ENCODE data around the gene TIPARP. TPM values are rescaled to one million over a fixed set of nuclear protein-coding genes. Genes with fewer than 3 reads are reported as not detected.

The TIPARP gene
- total RNA-seq, 1 experiment from 2014 or later: 35.0 TPM

- intact Hi-C loops (cut with micrococcal nuclease; ENCODE audit: unreplicated experiment): no loop called here
- TF ChIP-seq CTCF (conservative IDR thresholded peaks at IDR 0.05) (no peak), EZH2 (IDR thresholded peaks at IDR 0.05; ENCODE audit: low read depth) (no peak)
- Histone ChIP-seq H3K9me3 (ENCODE audit: insufficient read depth, low read depth) (no peaks in the 10 kb centered on the region), H3K79me2 (ENCODE audit: low read depth) (peaks cover 42% of the 10 kb centered on the region), H3K4me1 (replicated peaks; ENCODE audit: insufficient read depth) (no peaks in the 10 kb centered on the region), H3K27ac (0 out of 2 replicates have a peak overlapping the region, but pooled peaks have one; percentile 3), H3K4me2 (no peak overlapping the region), H3K4me3 (no peak overlapping the region), H3K36me3 (ENCODE audit: low read depth) (peaks cover 83% of the 10 kb centered on the region), H3K9me2 (ENCODE audit: insufficient read depth) (no peaks in the 10 kb centered on the region), H4K20me1 (ENCODE audit: insufficient read depth) (peaks cover 12% of the 10 kb centered on the region; the same call in 1 of the 2 replicates), H3K27me3 (ENCODE audit: insufficient read depth, low read depth) (no peaks in the 10 kb centered on the region), H3F3A (ENCODE audit: insufficient read depth, low read depth) (peaks cover 48% of the 10 kb centered on the region), H2AFZ (no peak overlapping the region)
- BruUV-seq (replicated peaks): no TSS peak
- ChIA-PET POLR2A (ENCODE audit: unreplicated experiment) (interaction anchor here (0.7 kb wide), 1 partner anchor 23 kb away, joined by 3 read pairs; no protein-coding TSS in a partner anchor), CTCF (no interaction called here)
- DNase-seq: no peak
These were observed 28.0 kb downstream of the TIPARP start for GRCh38 chr3:156702367-156702766.

- peaks cover 73% of the 10 kb centered on the region for H3K36me3 ChIP-seq (ENCODE audit: low read depth)
- H3K27ac ChIP-seq: no peak overlapping the region
- peaks cover 12% of the 10 kb centered on the region; the same call in 1 of the 2 replicates for H4K20me1 ChIP-seq (ENCODE audit: insufficient read depth)
- no peaks in the 10 kb centered on the region for H3K27me3 ChIP-seq (ENCODE audit: insufficient read depth, low read depth)
- H3K4me2 ChIP-seq: no peak overlapping the region
- H2AFZ ChIP-seq: no peak overlapping the region
- no peaks in the 10 kb centered on the region for H3K9me2 ChIP-seq (ENCODE audit: insufficient read depth)
- DNase-seq: no peak
- H3K9me3 ChIP-seq (ENCODE audit: insufficient read depth, low read depth): no peaks in the 10 kb centered on the region
- H3K79me2 ChIP-seq (ENCODE audit: low read depth): peaks cover 20% of the 10 kb centered on the region
- no TSS peak for BruUV-seq (replicated peaks)
- H3F3A ChIP-seq (ENCODE audit: insufficient read depth, low read depth): peaks cover 50% of the 10 kb centered on the region
- CTCF ChIA-PET: no interaction called here
- no peaks in the 10 kb centered on the region for H3K4me1 ChIP-seq (replicated peaks; ENCODE audit: insufficient read depth)
- POLR2A ChIA-PET (ENCODE audit: unreplicated experiment): interaction anchor here (0.9 kb wide), 1 partner anchor 826 kb away, joined by 6 read pairs; no protein-coding TSS in a partner anchor
- H3K4me3 ChIP-seq: no peak overlapping the region
- intact Hi-C loops (cut with micrococcal nuclease; ENCODE audit: unreplicated experiment): no loop called here
- TF ChIP-seq CTCF (conservative IDR thresholded peaks at IDR 0.05) (no peak), EZH2 (IDR thresholded peaks at IDR 0.05; ENCODE audit: low read depth) (no peak)
These were observed 30.1 kb downstream of the TIPARP start for GRCh38 chr3:156704370-156705036.

GRCh38 chr3:156705761-156706616 lies 31.6 kb downstream of the TIPARP start:
- H3K27me3 ChIP-seq (ENCODE audit: insufficient read depth, low read depth): no peaks in the 10 kb centered on the region
- H3K9me3 ChIP-seq (ENCODE audit: insufficient read depth, low read depth): no peaks in the 10 kb centered on the region
- H3F3A ChIP-seq (ENCODE audit: insufficient read depth, low read depth): peaks cover 52% of the 10 kb centered on the region; the same call in 1 of the 2 replicates
- H3K4me3 ChIP-seq: no peak overlapping the region
- DNase-seq: peak in 1 of 2 experiments; percentile 52
- BruUV-seq (replicated peaks): TSS peak; percentile 1
- peaks cover 66% of the 10 kb centered on the region for H3K36me3 ChIP-seq (ENCODE audit: low read depth)
- intact Hi-C loops (cut with micrococcal nuclease; ENCODE audit: unreplicated experiment): no loop called here
- H4K20me1 ChIP-seq (ENCODE audit: insufficient read depth): peaks cover 12% of the 10 kb centered on the region; the same call in 1 of the 2 replicates
- H3K9me2 ChIP-seq (ENCODE audit: insufficient read depth): no peaks in the 10 kb centered on the region
- no peaks in the 10 kb centered on the region for H3K4me1 ChIP-seq (replicated peaks; ENCODE audit: insufficient read depth)
- no peak overlapping the region for H2AFZ ChIP-seq
- H3K27ac ChIP-seq: peak overlapping the region; percentile 26; the same call in 1 of the 2 replicates
- peaks cover 8% of the 10 kb centered on the region; the same call in 1 of the 2 replicates for H3K79me2 ChIP-seq (ENCODE audit: low read depth)
- H3K4me2 ChIP-seq: no peak overlapping the region
- TF ChIP-seq EZH2 (IDR thresholded peaks at IDR 0.05; ENCODE audit: low read depth): no peak
- TF ChIP-seq CTCF (conservative IDR thresholded peaks at IDR 0.05): no peak
- CTCF ChIA-PET: no interaction called here
- POLR2A ChIA-PET (ENCODE audit: unreplicated experiment): interaction anchor here (0.6 kb wide), 1 partner anchor 11 kb away, joined by 3 read pairs; no protein-coding TSS in a partner anchor
